ENCODE measurements around the gene KIF18B.

KIF18B gene

DNA sequence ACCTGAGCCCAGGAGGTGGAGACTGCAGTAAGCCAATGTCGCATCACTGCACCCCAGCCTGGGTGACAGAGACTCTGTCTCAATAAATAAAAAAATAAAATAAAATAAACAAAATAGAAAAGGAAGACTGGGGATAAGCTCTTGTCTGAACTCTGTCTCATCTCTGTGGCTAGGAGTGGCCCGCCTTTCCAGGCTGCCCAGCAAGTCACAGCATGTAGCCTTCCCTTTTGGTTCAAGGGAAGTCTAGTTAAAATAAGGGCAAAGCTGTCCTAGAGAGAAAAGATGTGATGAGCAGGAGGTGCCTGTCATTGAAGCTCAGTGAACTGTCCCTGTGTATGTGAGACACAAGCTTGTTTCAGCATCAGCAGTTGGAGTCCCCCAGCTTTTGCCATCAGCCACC, 29.6 kb downstream of the KIF18B start:
- no peak for DNase-seq (ENCODE audit: low read depth)

DNA sequence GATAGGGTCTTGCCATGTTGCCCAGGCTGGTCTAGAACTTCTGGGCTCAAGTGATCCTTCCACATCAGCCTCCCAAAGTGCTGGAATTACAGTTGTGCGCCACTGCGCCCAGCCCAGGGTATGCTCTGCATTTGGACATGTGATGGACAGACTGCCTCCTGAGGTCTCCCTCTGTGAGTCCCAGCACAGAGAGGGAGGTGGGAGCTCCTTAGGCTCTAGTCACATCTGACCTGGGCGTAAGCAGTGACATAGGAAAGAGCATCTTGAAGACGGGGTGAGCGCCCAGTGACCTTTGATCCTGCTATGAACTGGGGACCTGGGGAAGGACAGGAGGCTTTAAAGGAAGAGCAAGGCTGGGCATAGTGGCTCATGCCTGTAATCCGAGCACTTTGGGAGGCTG, 30.1 kb downstream of the KIF18B start:
- no peak for DNase-seq (ENCODE audit: low read depth)

DNA sequence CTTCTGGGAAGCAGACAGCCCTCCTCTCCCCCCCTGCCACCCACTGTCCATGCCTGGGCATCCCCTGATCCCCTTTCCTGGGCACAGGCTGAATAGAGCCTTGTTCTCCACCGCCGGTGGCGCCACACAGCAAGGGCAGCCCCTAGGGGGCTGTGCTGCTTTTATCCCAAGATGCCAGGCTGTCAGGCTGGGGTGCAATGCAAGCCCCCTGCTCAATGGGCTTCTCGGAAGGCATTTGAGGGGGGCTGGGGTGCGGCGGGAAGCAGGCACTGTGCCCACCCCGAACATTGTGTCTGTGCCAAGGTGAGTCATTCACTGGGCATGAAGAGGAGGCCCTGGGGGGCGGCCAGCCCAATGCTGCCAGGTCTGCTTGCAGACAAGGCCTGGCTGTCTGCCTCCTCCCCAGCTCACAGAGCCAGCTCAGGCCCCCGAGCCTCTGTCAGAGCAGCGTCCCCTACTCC, 30.8 kb downstream of the KIF18B start:
- DNase-seq (ENCODE audit: low read depth), result no peak

- no peak for DNase-seq (ENCODE audit: low read depth)
Measured at GRCh38 chr17:44915862-44916780, 31.5 kb downstream of the KIF18B start.

GRCh38 chr17:44915321-44915726, 32.2 kb downstream of the KIF18B start, which contains the start of gene GFAP:
TSS of gene GFAP (minus strand) at chr17:44915500. CDS start at chr17:44915486, 14 bp downstream.
- DNase-seq (ENCODE audit: low read depth), result no peak

- DNase-seq (ENCODE audit: low read depth), result no peak
Measured at GRCh38 chr17:44914698-44915271, 32.8 kb downstream of the KIF18B start.

DNA sequence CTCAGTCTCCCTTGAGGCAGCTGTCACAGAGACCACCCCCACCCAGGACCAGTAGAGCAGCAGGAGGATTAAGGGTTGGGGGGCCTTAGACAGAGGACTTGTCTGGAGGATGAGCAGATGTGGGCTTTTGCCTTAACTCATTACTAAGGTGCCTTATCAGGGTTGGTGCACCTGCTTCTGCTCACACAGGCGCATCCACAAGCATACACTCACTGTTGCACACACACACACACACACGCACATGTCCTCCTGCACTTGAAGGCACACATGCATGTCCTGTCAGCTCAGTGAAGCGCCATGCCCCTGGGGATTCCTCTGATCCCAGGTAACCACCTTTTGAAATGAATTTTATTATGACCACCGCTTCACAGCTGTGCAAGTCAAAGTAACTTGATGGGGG, 33.4 kb downstream of the KIF18B start:
- no peak for DNase-seq (ENCODE audit: low read depth)

GRCh38 chr17:44913676-44914075, 33.9 kb downstream of the KIF18B start:
- DNase-seq (ENCODE audit: low read depth), result no peak

GRCh38 chr17:44912763-44913544, 34.6 kb downstream of the KIF18B start:
- DNase-seq (ENCODE audit: low read depth), result no peak

DNA sequence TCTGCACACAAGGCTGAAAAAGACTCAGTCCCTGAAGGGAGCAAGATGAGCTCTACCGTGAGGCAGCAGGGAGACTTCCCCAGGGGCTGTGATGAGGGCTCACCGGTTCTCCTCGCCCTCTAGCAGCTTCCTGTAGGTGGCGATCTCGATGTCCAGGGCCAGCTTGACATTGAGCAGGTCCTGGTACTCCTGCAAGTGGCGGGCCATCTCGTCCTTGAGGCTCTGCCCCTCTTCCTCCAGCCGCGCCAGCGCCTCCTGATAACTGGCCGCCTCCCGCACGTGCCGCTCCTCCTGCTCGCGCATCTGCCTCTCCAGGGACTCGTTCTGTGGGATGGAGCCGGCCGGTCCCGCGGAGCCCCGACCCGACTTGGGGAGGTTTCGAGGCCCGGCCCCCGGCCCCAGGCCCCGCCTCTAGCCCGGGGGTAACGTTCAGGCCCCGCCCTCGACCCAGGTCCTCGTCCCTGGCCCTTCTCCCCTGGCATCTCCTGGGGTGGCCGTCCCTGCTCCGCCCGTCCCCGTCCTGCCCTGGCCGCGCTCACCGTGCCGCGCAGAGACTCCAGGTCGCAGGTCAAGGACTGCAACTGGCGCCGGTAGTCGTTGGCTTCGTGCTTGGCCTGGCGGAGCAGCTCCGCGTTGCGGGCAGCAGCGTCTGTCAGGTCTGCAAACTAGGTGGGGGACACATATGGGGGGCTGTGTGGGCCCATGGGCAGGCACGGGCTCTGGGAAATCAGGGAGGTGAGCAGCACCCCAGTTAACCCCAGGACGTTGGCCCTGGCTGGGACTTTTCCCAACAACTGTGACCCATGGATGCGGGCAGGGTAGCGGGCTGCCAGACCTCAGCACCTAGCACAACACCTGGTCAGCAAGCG, 36.2 kb downstream of the KIF18B start:
- DNase-seq (ENCODE audit: low read depth), result no peak

DNA sequence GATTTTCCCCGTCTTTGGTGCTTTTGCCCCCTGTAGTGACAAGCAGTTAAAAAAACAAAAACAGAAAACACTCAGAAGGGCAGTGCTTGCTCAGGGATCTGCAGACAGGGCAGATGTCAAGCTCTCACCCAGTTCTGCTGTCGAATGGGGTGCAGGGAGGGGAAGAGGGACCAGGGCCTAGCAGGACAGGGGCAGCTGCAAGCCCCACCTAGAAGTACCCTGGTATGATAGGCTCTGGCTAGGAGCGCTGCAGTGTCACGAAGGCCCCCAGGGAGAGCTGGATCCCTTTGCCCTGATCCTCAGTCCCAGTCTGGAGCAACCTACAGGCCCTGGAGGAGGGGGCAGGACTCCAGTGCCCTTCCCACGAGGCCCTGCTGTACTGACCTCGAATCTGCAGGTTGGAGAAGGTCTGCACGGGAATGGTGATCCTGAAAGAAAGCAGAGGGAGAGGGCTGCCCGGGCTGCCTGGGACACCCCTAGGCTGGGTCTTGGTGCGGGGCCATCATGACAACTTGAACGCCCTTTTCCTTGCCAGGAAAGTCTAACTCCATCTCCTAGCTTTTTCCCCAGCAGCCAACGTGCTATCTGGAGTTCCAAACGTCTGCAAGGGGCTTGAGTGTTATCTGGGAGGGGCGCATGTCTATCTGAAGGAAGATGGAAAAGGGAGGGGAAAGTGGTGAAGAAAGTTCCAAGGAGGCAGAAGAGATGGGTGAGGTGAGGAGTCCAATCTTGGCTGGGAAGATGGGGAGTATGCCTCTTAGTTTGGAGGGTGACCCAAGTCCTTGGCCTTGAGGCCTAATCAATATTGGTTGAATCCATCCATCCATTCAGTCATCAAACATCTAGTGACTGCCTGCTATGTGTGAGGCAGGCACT, 37.1 kb downstream of the KIF18B start:
- DNase-seq (ENCODE audit: low read depth), result no peak

GRCh38 chr17:44909681-44910144, 37.9 kb downstream of the KIF18B start:
- DNase-seq (ENCODE audit: low read depth), result no peak

- no peak for DNase-seq (ENCODE audit: low read depth)
Measured at GRCh38 chr17:44908761-44909326, 38.7 kb downstream of the KIF18B start.

DNA sequence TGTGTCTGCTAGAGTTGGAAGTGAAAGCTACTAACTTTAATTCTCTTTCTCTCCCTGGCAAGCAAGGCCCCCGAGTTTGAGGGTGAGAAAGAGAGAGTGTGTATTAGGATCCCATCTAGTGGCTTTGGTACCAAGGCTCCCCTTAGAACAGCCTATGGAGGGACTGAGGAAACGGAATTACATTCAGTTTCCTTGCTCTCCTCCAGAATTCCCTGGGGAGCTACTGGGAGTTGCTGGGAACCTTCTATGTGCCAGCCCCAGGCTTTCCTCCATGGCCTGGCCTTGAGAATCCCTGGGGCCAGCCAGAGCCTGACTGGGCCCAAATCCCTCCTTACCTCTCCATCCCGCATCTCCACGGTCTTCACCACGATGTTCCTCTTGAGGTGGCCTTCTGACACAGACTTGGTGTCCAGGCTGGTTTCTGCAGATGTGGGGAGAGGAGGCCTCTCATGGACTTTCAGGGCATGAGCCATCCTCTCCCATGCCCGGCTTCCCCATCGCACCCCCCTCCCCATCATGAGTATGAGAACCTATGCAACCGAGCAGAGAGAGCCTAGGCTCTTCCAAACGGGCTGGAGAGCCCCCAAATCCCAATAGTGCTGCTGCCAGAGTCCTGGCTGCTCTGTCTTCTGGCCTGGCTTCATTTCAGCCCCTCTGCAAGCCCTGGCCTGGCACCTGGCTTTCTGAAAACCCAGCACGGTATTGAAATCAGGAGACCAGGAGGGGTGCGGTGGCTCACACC, 39.7 kb downstream of the KIF18B start:
- DNase-seq (ENCODE audit: low read depth), result no peak

DNA sequence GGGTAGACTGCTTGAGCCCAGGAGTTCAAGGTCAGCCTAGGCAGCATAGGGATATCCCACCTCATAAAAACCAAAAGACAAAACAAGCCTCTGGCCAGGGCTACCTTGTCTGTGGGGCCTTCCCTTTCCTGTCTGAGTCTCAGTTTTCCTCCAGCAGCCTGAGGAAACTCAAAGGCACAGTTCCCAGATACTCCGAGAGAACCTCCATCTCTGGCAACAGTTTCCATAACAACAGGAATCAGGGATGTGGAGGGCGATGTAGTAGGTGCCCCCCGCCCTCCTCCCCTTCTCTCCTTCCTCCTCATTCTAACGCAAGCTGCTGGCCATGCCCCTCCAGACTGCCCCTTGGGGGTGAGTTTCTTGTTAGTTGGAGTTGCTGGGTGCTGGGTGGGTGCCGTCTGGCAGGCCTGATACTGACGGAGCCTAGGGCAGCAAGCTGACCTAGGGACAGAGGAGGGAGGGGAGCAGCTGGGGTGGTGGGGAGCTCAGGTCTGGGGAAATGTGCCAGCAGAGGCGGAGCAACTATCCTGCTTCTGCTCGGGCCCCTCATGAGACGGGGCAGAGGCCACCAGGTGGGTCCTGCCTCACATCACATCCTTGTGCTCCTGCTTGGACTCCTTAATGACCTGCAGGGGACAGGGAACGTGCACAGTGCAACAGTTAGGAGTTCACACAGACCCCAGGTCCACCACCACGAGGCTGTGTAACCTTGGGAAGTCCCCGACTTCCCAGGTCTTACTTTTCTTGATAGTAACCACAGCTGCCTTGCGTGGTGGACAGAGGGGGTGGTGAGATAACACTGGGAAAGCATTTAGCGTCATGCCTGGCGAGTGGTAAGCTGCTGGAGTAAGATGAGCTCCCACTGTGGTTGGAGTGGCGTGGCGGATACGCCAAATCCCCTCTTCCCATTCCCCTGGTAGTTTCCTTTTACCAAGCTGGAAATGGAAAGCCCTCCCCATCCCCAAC, 40.5 kb downstream of the KIF18B start:
- no peak for DNase-seq (ENCODE audit: low read depth)

DNA sequence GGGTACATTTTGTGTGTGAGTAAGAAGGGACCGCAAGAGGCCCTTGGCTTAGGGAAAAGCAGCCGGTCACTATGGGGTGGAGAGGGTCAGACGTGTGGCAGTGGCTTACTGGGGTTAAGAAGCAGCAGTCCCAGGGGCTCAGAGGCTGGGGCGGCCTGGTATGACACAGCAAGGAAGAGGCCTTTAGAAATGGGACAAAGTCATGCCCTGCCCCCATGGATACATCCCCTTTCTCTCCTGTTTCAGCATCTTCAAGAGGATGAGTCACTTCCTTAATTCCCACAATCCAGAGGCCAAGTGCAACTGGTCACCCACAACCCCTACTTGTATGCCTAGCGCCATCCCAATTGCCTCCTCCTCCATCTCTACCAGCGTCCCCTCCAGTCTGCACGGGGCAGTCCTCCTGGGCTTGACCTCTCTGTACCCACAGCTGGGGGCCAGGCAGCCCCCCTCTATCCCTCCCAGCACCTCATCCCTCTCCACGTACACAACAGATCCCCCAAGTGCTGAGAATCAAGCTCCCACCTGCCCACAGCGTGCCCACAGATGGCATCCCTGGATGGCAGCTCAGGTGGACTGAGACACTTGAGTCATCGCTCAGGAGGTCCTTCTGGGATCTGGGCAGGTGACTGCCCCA, 41.4 kb downstream of the KIF18B start:
- DNase-seq (ENCODE audit: low read depth), result no peak

Data from stimulated activated CD8-positive, alpha-beta memory T cell treated with anti-CD3 and anti-CD28 coated beads, Interleukin-15, amount 100 ng/mL, for 1 hour (primary cell).